SJSA1 (cell line): ENCODE data around the gene KCNQ1. TPM values are rescaled to one million over a fixed set of nuclear protein-coding genes. Genes with fewer than 3 reads are reported as not detected.

ENCODE experiments used
- DNase-seq, 2 experiments: peaks; one replicate each; pipeline ENCODE4 v3.0.0-alpha.2; 2015 to 2020; ENCODE audit warnings: low spot score in 2 of 2, low read depth in 1 of 2
- H3K27ac ChIP-seq: fragments of 250-450 bp; sonication (Bioruptor Pico); 2 replicates; pipeline ENCODE4 v1.5.1; 2020; ENCODE audit warnings: mild to moderate bottlenecking, moderate library complexity
- H3K27me3 ChIP-seq: fragments of 250-450 bp; sonication (Bioruptor Pico); replicated peaks from 2 replicates; pipeline ENCODE4 v1.5.1; 2020; ENCODE audit warnings: mild to moderate bottlenecking, moderate library complexity
- H3K36me3 ChIP-seq: fragments of 250-450 bp; sonication (Bioruptor Pico); 2 replicates; pipeline ENCODE4 v1.5.1; 2020; ENCODE audit warnings: mild to moderate bottlenecking
- H3K4me1 ChIP-seq: fragments of 250-450 bp; sonication (Bioruptor Pico); replicated peaks from 2 replicates; pipeline ENCODE4 v1.6.1; 2021; ENCODE audit warnings: mild to moderate bottlenecking
- H3K4me3 ChIP-seq: fragments of 250-450 bp; sonication (Bioruptor Pico); 2 replicates; pipeline ENCODE4 v1.5.1; 2020; ENCODE audit warnings: mild to moderate bottlenecking
- H3K9me3 ChIP-seq: fragments of 250-450 bp; sonication (Bioruptor Pico); replicated peaks from 2 replicates; pipeline ENCODE4 v1.5.1; 2020; ENCODE audit warnings: mild to moderate bottlenecking
- total RNA-seq: library from RNA; depleted of rRNA; stranded (reverse); fragments of >200 nt; shearing (Covaris generic); gene quantifications from 2 replicates; pipeline ENCODE4 v1.2.3, GENCODE V29; 2014

The KCNQ1 gene
- total RNA-seq, 1 experiment from 2014 or later = not detected

DNA sequence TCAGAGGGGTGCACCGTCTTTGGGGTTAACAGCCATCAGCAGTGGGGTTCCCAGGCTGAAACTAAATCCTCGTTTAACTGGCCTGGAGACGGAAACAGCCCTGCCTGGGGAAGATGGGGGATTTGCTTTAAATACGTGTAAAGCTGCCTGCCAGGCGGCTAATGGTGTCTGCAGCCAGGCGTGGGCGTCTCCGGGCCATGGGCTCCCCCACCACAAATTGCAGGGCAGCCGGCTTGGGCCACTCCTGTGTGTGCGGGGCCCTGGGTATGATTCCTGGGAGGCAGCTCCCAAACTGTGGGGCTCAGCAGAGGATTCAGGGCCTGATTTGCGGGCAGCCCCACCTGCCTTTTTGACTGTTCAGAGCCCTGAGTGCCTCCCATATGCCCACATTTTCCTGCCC, 110.5 kb downstream of the KCNQ1 start:
- DNase-seq = no peak
- H3K27ac ChIP-seq = no peak overlapping the region
- no peaks in the 10 kb centered on the region for H3K4me1 ChIP-seq
- no peaks in the 10 kb centered on the region for H3K36me3 ChIP-seq
- H3K4me3 ChIP-seq = no peak overlapping the region
- no peaks in the 10 kb centered on the region for H3K9me3 ChIP-seq
- H3K27me3 ChIP-seq = peaks cover 10% of the 10 kb centered on the region

DNA sequence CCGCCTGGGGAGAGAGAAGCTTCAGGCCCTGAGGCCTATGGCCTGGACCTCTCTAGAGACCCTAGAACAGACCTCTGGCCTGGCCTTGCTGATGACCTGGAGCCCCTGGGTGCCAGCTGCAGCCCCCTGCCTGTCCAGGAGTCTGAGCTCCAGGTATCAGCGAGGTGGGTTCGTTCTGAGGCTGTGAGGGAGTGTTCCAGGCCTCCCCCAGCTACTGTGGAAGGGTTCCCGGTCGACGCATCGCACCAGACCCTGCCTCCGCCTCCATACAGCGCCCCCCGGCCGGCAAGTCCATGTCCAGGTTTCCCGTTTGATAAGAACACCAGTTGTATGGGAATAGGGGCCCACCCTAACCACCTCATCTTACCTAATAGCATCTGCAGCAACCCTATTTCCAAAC, 111.1 kb downstream of the KCNQ1 start:
- H3K36me3 ChIP-seq = no peaks in the 10 kb centered on the region
- H3K27me3 ChIP-seq = peaks cover 10% of the 10 kb centered on the region
- H3K4me3 ChIP-seq = no peak overlapping the region
- no peaks in the 10 kb centered on the region for H3K9me3 ChIP-seq
- H3K27ac ChIP-seq = no peak overlapping the region
- no peak for DNase-seq
- H3K4me1 ChIP-seq = no peaks in the 10 kb centered on the region

DNA sequence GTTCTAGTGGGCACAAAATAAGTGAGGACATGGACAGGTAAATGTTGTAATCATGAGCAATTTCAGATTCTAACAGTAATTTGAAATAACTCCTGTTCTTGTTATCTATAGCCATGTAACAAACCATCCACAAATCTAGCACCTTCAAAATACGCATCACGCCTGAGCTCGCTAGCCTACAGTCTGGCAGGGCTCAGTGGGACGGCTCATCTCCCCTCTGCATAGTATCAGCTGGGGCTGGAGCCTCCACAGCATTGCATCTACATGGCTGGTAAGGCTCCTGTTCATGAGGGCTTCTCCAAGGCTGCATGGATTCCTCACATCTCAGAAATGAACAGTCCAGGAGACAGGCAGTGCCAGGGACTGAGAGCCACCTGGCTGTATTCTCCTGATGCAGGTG, 112.6 kb downstream of the KCNQ1 start:
- Histone ChIP-seq H3K9me3 (no peaks in the 10 kb centered on the region), H3K27ac (no peak overlapping the region), H3K4me3 (no peak overlapping the region), H3K4me1 (no peaks in the 10 kb centered on the region), H3K36me3 (no peaks in the 10 kb centered on the region), H3K27me3 (peaks cover 6% of the 10 kb centered on the region; the same call in 1 of the 2 replicates)
- DNase-seq = no peak

DNA sequence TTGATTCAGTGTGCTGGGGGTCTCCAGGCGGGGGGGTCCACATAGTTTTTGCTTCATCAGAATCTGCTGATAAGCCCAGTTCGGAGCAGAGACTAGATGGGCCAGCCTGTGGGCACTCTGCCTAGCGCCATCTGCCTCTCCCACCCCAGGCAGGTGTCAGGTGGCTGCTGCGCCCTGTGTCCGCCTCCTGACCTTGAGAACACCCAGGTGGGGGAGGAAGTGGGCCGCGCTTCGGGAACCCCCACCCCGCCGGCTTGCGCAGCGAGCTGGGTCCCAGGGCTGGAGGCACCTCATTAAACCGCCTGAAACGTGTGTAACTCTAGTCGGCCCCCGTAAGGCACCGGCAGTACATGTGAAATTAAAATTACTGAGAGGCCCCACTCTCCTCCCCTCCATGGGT, 113.6 kb downstream of the KCNQ1 start:
- DNase-seq = no peak
- no peak overlapping the region for H3K4me3 ChIP-seq
- H3K4me1 ChIP-seq = no peaks in the 10 kb centered on the region
- no peaks in the 10 kb centered on the region for H3K9me3 ChIP-seq
- H3K27ac ChIP-seq = no peak overlapping the region
- H3K36me3 ChIP-seq = no peaks in the 10 kb centered on the region
- H3K27me3 ChIP-seq = 0 out of 2 replicates have a peak, but pooled peaks cover 7% of the 10 kb centered on the region

DNA sequence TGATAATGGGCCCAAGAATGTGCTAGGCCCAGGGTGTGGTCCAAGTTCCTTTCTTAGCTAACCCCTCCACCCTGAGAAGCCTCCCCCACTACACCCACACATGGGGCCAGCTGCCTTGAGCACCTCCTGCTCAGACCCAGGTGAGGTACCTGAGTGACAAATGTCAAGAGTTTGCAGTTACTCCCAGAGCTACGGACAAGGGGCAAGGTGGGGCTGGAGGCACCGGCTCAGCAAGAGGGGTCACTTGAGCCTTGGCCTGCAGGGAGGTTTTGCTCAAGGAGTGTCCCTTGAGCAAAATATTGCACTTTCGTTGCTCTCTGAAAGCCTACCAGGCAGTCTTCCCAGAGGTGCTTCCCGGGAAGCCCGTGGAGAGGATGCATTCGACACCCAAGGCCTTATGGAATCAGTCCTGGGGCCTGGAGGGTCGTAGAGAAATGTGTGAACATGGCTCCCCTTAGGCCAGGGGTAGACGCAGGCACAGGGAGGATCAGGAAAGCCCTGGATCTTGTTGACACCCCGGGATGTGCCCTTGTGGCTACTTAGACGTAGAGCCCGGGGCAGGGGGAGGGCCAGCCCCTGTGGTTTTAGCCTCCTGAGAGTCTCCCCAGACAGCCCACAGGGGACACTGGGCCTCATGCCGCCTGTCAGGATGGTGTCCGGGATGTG, 114.2 kb downstream of the KCNQ1 start:
- H3K4me1 ChIP-seq = no peaks in the 10 kb centered on the region
- H3K9me3 ChIP-seq = no peaks in the 10 kb centered on the region
- H3K27ac ChIP-seq = no peak overlapping the region
- H3K27me3 ChIP-seq = 0 out of 2 replicates have a peak, but pooled peaks cover 8% of the 10 kb centered on the region
- no peak for DNase-seq
- no peaks in the 10 kb centered on the region for H3K36me3 ChIP-seq
- H3K4me3 ChIP-seq = no peak overlapping the region

DNA sequence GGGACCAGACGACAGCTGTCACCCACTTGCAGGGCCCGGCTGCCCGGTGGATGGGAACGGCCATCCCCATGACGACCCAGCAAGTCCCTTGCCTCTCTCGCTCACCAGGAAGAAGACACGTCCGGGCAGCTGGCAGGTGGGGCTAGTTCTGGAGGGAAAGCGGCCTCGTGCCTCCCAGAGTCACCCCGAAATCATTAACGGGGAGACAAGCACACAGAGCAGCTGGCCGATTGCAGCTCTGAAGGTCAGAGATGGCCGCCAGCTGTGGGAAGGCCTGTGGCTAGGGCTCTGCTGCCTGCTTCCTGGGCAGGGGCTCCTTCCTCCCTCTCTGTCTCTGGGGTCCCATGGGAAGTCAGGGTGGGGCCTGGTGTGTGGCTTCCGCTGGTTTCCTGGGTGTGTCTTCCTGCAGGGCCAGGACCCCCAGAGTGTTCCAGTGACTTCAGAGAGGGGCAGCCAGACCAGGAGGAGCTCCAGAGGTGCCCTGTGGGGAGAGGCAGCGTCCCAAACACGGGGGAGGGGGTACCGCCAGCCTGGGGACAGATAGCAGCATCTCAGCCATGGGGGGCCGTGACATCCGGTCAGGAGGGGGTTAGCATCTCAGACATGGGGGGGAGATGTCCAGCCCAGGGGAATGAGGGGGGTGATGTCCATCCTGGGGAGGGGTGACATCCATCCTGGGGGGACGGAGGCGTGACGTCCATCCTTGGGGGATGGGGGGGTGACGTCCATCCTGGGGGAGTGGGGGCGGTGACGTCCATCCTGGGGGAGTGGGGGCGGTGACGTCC, 114.9 kb downstream of the KCNQ1 start:
- DNase-seq = no peak

DNA sequence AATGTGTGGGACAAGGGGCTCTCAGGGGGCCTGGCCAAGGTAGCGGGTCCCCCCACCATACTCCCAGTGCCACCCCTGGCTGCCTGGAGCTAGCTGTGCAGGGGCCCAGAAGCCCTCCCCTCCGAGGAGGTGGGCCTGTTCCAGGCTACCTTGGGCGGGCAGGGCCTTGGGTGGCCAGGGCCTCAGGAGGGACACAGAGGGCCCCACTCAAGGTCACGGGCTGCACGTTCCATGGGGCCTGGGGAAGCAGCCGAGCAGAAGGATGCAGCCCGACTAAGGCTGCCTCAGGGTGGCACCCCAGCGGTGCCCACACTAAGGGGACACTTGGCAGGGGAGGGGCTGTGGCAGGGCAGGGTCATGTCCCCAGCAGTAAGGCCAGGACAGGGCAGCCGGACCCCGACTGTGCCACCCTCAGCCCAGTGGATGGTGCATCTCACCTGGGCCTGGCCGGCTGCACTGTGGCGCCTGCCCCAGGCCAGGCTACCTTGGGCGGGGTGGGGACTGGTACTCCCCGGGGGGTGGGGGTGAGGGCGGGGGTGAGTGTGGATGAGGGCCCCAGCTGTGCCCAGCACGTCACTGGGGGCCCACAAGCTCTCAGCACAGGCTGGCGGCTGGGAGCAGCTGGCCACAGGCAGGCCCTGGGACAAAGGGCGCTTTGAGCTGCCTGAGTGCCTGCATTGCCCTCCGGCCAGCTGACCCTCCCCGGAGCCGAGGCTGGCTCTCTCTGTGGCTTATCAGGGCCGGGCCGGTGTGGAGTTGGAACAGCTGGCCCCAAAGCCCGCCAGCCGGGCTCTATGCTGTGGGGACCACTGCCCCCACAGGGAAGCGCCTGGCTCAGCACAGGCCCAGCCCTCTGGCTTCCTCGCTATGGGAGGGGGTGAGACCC, 117.1 kb downstream of the KCNQ1 start:
- no peak overlapping the region for H3K4me3 ChIP-seq
- H3K27me3 ChIP-seq = peaks cover 16% of the 10 kb centered on the region; the same call in 1 of the 2 replicates
- no peak overlapping the region for H3K27ac ChIP-seq
- H3K36me3 ChIP-seq = no peaks in the 10 kb centered on the region
- no peaks in the 10 kb centered on the region for H3K4me1 ChIP-seq
- DNase-seq = no peak
- H3K9me3 ChIP-seq = no peaks in the 10 kb centered on the region

More for the DNA sequence above, 114.9 kb downstream of the KCNQ1 start:
- Histone ChIP-seq H3K36me3 (no peaks in the 10 kb centered on the region), H3K27ac (no peak overlapping the region), H3K27me3 (peaks cover 12% of the 10 kb centered on the region; the same call in 1 of the 2 replicates), H3K9me3 (no peaks in the 10 kb centered on the region), H3K4me3 (no peak overlapping the region), H3K4me1 (no peaks in the 10 kb centered on the region)

DNA sequence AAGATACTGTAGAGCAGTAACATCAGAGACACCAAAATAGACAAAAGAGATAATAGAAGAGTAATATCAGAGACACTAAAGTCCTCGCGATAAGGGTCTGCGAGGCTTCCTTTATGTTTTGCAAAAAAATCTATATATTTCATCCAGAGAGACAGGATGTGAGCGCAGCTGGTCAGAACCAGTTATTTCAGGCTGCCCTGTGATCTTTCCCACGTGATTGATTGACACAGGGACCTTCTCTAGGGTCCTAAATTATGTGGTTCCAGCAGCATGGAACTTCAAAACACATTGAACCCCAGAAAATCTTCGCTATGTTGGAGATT, 118.0 kb downstream of the KCNQ1 start:
- DNase-seq = no peak
- H3K27me3 ChIP-seq = peaks cover 14% of the 10 kb centered on the region; the same call in 1 of the 2 replicates
- no peaks in the 10 kb centered on the region for H3K4me1 ChIP-seq
- H3K9me3 ChIP-seq = no peaks in the 10 kb centered on the region
- H3K27ac ChIP-seq = no peak overlapping the region
- no peaks in the 10 kb centered on the region for H3K36me3 ChIP-seq
- H3K4me3 ChIP-seq = no peak overlapping the region

DNA sequence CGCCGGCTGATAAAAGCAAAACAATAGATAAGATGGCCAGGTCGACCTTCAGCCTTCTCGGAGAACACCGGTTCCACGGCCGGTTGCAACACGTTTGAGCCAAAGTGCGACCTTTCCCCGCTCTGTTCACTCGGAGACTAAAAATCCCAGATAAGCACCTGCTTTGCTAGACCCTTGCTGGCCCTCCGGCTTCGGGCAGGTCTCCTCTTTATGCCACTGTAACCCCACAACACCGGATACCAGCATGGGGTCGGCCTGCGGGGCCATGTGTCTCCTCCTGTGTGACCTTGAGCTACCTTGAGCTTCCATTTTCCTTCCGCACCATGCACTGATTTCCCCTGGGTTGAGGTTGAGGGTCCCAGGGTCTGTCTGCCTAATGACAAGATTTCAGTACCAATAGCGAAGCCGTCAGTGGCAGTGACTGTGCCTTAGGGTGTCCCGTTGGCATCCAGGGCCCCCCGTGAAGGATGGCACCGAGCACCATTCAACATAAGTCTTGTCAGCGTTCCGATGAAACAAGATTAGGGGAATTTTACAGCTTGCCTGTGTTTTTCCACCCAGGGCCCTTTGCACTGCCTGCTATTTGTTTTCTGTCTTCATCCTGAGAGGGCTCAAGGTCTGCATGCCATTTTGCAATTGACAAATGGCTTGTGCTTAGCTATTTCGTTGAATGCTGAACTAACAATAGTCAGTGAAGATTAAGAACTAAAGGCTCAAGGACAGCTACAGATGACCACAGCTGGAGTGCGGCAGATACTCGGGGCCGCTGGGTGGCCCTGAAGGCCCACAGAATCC, 118.6 kb downstream of the KCNQ1 start:
- H3K4me3 ChIP-seq = no peak overlapping the region
- H3K9me3 ChIP-seq = no peaks in the 10 kb centered on the region
- H3K27ac ChIP-seq = no peak overlapping the region
- H3K36me3 ChIP-seq = no peaks in the 10 kb centered on the region
- no peak for DNase-seq
- H3K27me3 ChIP-seq = peaks cover 14% of the 10 kb centered on the region; the same call in 1 of the 2 replicates
- no peaks in the 10 kb centered on the region for H3K4me1 ChIP-seq

DNA sequence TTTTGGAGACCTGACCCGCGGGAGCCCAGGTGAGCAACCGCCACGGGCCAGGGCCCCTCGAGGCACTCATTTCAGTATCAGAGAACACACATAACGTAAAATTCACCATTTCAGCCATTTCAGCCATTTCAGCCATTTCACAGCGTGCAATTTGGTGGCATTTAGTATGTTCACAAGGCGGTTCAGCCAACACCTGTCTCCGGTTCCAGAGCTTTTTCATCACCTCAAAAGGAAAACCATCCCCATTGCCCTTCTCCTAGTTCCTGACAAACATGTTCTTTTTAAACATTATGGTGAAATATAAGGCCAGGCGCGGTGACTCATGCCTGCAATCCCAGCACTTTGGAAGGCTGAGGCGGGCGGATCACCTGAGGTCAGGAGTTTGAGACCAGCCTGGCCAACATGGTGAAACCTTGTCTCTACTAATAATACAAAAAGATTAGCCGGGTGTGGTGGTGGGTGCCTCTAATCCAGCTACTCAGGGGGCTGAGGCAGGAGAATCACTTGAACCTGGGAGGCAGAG, 119.3 kb downstream of the KCNQ1 start:
- H3K27ac ChIP-seq = no peak overlapping the region
- no peaks in the 10 kb centered on the region for H3K36me3 ChIP-seq
- H3K4me1 ChIP-seq = no peaks in the 10 kb centered on the region
- no peak for DNase-seq
- H3K4me3 ChIP-seq = no peak overlapping the region
- no peaks in the 10 kb centered on the region for H3K9me3 ChIP-seq
- peaks cover 14% of the 10 kb centered on the region; the same call in 1 of the 2 replicates for H3K27me3 ChIP-seq

DNA sequence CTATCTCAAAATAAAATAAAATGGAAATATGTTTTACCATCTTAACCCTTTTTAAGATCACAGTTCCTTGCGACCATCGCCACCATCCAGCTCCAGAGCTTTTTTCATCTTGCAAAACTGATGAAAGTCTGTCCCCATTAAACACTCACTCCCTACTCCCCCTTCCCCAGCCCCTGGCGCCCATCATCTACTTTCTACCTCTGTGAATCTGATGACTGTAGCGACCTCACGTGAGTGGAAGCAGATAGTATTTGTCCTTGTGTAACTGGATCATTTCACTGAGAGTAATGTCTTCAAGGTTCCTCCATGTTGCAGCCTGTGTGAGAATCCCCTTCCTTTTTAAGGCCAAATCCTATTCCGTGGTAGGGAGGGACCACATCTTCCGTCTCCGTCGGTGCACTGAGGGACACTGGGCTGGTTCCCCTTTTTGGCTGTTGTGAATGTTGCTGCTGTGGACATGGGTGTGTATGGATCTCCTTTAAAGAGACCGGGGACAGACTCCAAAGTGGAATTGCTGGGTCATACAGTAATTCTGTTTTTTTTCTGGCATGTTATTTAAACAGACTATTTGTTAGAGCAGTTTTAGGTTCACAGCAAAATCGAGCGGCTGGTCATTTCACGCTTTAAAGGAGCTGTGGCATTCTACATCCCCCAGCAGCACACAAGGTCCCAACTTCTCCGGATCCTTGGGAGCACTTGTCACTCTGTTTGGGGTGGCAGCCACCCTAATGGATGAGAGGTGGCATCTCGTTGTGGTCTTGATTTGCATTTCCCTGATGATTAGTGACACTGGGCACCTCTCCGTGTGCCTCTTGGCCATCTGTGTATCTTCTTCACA, 120.0 kb downstream of the KCNQ1 start:
- Histone ChIP-seq H3K9me3 (no peaks in the 10 kb centered on the region), H3K4me1 (no peaks in the 10 kb centered on the region), H3K36me3 (no peaks in the 10 kb centered on the region), H3K27ac (no peak overlapping the region), H3K4me3 (no peak overlapping the region), H3K27me3 (peaks cover 14% of the 10 kb centered on the region; the same call in 1 of the 2 replicates)
- DNase-seq = no peak

DNA sequence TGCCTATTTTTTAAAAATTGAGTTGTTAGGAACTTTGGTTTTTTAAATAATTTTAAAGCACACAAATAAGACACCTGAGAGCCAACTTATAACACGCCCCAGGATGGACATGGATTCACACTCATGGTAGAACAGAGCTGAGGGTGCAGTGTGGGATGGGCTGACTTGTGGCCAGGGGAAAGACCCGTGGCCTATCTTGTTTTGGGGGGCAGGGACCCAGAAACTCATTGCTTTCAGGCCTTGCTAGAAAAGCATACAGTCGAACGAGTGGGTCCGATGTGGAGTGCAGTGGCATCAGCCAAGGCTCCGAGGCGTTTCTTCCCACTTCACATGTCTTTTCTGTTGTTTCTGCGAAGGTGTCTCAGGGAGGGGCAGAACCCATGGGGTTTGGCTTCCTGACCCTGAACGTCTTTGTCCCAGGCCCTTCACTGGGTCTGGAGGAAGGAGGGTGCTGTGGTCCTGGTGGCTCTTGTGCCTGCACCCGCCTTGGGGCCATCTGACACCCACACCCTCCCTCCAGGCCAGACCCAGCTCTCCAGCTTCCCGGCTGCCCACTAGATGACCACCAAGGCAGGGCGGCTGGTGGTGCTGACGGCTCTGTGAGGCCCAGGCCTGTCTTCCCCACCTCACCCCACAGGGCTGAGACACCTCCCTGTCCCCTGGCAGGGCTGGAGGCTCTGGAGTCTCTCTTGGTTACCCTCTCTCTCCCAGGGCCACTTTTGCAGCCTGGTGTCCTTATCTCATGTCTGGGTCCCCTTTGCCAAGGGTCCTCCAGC, 120.8 kb downstream of the KCNQ1 start:
- no peaks in the 10 kb centered on the region for H3K4me1 ChIP-seq
- no peak for DNase-seq
- peaks cover 14% of the 10 kb centered on the region; the same call in 1 of the 2 replicates for H3K27me3 ChIP-seq
- no peaks in the 10 kb centered on the region for H3K36me3 ChIP-seq
- no peak overlapping the region for H3K27ac ChIP-seq
- H3K4me3 ChIP-seq = no peak overlapping the region
- 0 out of 2 replicates have a peak, but pooled peaks cover 4% of the 10 kb centered on the region for H3K9me3 ChIP-seq
